Fibroblast of pulmonary artery (primary cell): ENCODE measurements around the gene SH3PXD2A.

Experiments used
- DNase-seq: peaks from one replicate; pipeline ENCODE4 v3.0.0-alpha.2; 2010; ENCODE audit warnings: low read depth
- H3K4me3 ChIP-seq: replicated peaks from 2 replicates; pipeline ENCODE4 v1.5.1; 2011; ENCODE audit warnings: low read depth, mild to moderate bottlenecking, control low read depth, low read length, moderate library complexity
- CTCF ChIP-seq: IDR thresholded peaks from 2 replicates; pipeline ENCODE4 v1.5.1; 2011; ENCODE audit warnings: mild to moderate bottlenecking, control low read depth, low read length, inconsistent platforms; ENCODE audit errors: missing control alignments

Gene SH3PXD2A

GRCh38 chr10:103671126-103671895, 184.1 kb downstream of the SH3PXD2A start:
- DNase-seq, result no peak
- no peak for TF ChIP-seq CTCF
- no peak overlapping the region for H3K4me3 ChIP-seq

GRCh38 chr10:103669944-103670343, 185.4 kb downstream of the SH3PXD2A start:
- TF ChIP-seq CTCF, result no peak
- no peak overlapping the region for H3K4me3 ChIP-seq
- DNase-seq, result no peak

GRCh38 chr10:103669243-103669929, 186.0 kb downstream of the SH3PXD2A start:
- H3K4me3 ChIP-seq, result no peak overlapping the region
- TF ChIP-seq CTCF, result no peak
- DNase-seq, result no peak

GRCh38 chr10:103668351-103669242, 186.8 kb downstream of the SH3PXD2A start:
- peak; percentile 69 for DNase-seq
- H3K4me3 ChIP-seq, result peak overlapping the region; percentile 43
- TF ChIP-seq CTCF, result no peak

- DNase-seq, result peak; percentile 90
- peak overlapping the region; percentile 43 for H3K4me3 ChIP-seq
- no peak for TF ChIP-seq CTCF
Measured at GRCh38 chr10:103667356-103667755, 188.0 kb downstream of the SH3PXD2A start.

GRCh38 chr10:103666762-103667150, 188.6 kb downstream of the SH3PXD2A start:
- TF ChIP-seq CTCF, result no peak
- H3K4me3 ChIP-seq, result peak overlapping the region; percentile 25
- no peak for DNase-seq
